ENCODE results near the gene DBR1. TPM values are rescaled to one million over a fixed set of nuclear protein-coding genes. Genes with fewer than 3 reads are reported as not detected.

DBR1 gene
- 9.9 TPM for polyA plus RNA-seq (2013, experiment 1 of 2; ENCODE audit: insufficient read length)
- 9.7 TPM for polyA plus RNA-seq (2013, experiment 2 of 2; ENCODE audit: insufficient read length)

- DNase-seq: peak; percentile 88
Observed at GRCh38 chr3:138174421-138175131, at the start of gene DBR1. Gene DBR1 (minus strand): TSS chr3:138174921. CDS start chr3:138174795, 126 bp downstream.

DNA sequence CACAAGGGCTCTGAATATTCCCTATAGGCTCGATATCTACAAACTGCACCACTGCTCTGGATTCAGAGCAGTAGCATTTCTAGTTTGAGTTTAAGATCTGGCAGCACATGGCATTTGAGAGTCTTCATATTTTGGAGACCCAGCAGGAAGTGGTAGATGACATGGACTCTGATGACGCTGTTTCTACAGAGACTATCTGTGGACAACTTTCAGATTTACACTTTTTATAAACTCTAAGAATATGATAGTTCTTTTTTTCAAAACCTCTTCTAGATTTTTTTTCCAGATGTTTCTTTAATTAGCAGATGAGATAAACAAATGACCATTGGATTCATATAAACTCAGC, 48.2 kb upstream of the DBR1 start:
- DNase-seq: no peak

DNA sequence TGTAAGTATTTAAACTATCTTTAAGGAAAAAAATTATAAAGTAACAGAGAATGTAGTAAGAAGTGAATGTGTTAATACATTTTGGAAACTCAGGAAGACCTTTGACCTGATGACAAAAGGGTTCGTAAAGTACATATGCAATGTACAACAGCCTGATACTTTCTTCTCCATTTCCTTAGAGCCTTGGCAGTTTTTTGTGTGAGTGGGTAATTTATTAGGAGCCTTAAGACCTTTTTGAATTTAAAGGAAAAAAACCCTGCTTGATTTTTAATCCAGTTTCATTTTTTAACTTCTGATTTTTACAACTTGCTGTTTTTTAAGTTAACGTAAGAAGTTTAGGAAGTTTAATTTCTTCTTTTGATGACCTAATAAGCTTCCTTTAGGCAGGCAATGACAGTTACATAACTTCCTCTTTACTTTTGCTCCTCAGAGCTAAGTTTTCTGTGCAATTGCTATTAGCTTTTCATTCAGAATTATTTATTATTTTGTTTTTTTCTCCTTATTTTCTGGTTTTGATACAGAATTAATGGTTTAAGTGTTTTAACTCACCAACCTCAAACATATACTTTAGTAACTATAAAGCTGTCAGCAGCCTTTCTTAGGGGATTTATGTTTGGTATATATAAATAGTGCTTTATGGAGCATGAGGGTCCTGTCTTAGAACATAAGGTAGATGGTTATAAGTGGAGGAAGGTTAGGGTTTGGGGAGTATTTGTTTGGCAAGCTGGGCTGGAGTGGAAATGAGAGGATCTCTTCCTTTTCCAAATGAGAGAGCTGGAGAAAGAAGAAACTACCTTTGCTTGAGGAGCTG, 47.6 kb upstream of the DBR1 start:
- DNase-seq: no peak

DNA sequence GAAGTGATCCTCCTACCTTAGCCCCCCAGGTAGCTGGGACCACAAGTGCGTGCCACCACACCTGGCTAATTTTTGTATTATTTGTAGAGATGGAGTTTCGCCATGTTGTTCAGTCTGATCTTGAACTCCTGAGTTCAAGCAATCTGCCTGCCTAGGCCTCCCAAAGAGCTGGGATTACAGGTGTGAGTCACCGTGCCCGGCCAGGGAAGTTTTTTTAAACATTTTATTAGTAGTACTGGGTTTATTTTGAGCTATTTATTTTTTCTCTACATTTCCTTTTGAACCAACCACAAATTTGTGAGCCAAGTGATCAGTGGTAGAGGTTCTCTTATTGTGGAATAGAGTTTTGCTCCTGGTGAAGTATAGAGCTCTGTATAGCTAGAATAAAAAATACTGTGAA, 46.1 kb upstream of the DBR1 start:
- no peak for DNase-seq

- DNase-seq: no peak
Observed at GRCh38 chr3:138220242-138220641, 45.5 kb upstream of the DBR1 start.

GRCh38 chr3:138219255-138219654, 44.5 kb upstream of the DBR1 start:
- DNase-seq: no peak

DNA sequence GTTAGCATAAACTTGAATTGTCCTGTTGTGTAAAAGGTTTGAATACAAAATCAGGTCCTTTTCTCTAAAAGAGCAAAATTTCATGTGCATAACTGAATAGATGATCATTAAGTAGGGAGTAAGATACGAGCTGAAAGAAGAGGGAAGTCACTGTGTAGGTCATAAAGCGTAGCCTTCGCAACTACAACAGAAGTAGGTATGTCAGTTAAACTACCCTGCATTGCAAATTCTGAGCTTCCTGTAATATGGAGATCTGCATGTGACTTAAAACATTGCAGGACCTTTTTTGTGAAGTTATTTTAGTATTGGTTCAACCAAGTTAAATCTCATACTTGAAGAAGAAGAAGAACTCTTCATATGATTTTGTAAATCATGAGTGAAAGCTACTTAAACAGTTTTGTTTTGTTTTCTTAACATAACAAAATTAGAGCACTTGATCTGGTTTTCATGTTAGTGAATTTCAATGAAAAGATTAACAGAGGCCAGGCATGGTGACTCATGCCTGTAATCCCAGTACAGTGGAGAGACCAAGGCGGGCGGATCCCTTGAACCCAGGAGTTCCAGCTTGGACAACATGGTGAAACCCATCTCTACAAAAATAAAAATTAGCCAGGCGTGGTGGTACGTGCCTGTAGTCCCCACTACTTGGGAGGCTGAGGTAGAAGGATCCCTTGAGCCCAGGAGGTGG, 38.8 kb upstream of the DBR1 start:
- no peak for DNase-seq

GRCh38 chr3:138210528-138210927, 35.8 kb upstream of the DBR1 start:
- no peak for DNase-seq

GRCh38 chr3:138206196-138206595, 31.5 kb upstream of the DBR1 start:
- no peak for DNase-seq

DNA sequence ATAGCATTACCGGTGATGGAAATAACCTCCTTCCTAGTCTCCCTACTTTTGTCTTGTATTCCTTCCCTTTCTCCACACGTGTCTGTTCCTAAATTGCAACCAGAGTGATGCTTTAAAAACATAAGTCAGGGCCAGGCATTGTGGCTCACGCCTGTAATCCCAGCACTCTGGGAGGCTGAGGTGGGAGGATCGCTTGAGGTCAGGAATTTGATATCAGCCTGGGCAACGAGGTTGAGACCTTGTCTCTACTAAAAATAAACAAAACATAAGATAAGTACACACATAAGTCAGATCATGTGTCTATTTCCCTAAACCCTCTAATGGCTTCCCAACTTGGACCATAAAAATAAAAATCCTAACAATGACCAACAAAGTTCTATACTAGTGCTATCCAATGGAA, 30.8 kb upstream of the DBR1 start:
- no peak for DNase-seq

- DNase-seq: no peak
Observed at GRCh38 chr3:138203938-138204337, 29.2 kb upstream of the DBR1 start.

DNA sequence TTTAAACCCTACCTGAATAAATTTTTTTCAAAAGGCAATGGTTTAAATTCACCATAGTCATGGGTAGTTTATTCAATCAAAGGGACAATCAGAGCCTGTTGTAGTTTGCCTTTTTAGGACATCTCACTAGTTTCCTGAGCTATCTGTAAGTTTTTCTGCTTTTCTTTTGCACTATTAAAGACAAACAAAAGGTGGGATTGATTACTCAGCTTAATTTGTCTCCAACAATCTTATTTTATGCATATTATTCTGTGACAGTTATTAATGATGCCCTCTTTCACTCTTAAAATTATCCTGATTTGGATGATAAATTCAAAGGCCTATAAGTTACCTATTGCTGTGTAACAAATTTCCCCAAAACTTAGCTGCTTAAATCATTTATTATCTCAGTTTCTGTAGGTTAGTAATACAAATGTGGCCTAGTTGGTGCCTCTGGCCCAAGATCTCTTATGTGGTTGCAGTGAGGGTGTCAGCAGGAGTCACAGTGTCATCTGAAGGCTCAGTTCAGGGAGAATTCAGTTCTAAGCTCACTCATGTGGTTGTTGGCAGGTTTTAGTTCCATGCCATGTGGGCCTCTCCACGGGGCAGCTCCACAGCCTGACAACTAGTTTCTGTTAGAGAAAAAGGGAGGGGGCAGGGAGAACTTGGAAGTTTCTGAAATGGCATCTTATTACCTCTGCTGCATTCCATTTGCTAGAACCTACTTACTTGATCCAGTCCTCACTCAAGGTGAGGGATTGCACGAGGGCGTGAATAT, 28.4 kb upstream of the DBR1 start:
- no peak for DNase-seq

DNA sequence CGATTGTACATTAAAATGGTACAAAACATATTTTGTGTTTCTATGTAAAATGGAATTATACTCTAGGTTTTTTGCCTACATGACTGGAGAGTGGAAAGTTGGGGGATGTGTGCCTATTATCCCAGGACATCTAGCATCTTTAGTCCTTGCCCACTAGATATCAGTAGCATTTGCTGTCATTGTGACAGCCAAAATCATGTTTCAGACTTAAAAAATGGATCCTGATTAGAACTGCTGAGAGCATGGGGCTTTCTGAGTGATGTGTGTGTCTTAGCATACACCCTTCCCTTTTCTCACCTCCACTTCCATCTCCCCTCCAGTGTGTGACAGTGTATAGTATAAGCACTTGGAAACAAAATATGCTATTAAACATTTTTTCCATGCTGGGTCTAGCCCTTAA, 25.7 kb upstream of the DBR1 start:
- no peak for DNase-seq

- DNase-seq: no peak
Observed at GRCh38 chr3:138199851-138200250, 25.1 kb upstream of the DBR1 start.

DNA sequence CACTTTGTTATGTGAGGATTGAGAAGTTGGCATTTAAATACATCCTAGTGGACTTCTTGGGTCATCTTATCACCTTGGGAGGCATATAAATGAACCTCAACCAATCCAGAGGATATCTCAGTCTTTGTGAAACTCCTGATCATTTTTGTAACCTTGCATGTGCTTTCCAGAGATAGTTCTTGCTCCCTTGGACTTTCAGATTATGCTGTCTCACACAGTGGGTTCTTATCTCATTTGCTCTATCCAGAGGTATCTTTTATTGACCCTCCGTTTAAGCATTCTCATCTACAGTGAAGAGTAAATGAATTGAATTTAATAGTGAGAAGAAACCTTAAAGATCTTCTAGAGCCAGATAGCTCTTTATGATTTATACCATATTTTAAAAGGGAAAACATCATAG, 22.8 kb upstream of the DBR1 start:
- DNase-seq: no peak

DNA sequence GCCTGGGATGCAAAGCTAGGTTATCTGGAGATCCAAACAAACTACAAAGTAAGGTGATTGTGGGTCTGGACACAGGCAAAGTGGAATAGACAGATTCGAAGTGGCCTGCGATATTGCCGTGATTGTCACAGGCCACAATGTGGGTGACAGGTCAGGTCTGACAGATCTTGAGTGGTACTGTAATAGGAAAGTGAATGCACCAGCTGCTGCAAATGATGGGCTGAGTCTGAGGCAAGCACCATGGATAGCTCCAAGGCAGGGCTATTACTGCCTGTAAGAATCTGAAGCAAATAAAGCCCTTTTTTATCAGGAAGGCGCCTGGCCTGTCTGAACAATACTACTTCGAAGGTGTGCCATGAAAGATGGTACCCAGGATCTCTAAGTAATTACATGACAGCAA, 22.3 kb upstream of the DBR1 start:
- DNase-seq: peak; percentile 28

DNA sequence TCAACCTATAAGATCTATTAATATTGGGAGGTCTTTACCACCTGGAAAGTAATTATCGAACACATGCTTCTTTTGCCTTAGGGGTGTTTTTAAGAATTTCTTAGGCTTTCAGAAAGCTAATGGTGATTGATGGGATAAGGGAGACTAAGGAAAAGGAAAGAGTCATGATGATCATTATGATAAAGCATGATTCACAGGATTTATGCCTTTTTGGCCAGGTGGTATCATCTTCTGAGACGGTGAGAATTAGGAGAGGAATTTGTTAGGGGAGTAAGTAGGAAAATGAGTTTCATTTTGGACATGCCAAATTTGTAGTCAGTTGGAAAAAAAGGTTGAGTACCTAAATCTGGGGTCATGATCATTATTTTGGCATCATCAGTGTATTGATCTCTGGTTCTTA, 21.3 kb upstream of the DBR1 start:
- DNase-seq: no peak

DNA sequence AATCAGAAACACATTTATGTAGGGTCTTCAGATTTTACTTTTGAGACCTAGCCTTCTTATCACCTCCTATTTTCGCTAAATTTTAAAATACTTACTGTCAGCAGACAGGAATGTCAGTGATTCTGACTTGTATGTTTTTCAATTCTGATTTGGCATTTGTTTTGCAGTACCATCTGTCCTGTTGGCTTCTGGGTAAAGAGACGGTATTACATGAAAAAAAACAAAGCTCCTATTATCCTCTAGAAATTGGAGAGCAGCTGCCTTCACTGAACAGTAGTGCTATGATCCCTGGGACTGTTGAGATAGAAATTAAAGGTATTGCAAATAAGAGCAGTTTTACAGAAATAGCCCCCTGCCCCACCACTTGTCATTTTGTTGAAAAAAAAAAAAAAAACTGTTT, 20.8 kb upstream of the DBR1 start:
- no peak for DNase-seq

DNA sequence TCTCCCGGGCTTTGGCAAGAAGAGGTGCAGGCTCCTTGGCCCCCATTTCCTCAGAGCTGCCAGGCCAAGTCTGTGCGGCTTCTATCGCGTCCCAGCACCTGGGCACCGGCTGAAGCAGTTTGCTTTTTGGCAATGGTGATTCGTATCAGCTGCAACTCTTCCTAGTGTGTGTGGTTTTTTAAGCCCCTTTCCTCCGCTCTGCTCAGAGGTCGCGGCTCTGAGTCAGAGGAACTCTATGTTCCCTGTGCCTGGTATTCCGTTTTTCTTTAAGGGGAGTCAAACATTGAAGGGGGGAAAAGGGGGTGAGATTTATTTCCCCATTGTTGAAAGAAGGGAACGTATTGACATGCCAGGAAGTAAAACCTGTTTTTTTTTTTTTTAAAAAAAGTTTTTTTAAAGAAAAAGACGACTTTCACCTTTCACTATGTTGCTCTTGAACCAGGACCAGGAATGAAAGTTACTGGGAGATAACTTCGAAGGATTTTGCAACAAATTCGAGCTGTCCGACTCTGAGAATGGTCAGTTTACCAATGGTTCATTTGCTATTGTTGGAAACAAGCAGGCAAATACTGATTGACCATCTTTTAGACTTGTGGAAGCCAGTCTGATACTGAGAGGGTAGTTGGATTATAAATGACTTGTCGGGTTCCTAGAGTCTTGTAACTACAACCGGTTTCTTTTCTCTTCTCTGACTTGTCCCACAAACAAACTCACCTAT, 13.5 kb upstream of the DBR1 start:
- DNase-seq: peak; percentile 47

- no peak for DNase-seq
Observed at GRCh38 chr3:138187296-138188012, 12.7 kb upstream of the DBR1 start, which contains the start of gene ARMC8. Gene ARMC8 (plus strand): TSS chr3:138187301. CDS start chr3:138187555, 254 bp downstream.

DNA sequence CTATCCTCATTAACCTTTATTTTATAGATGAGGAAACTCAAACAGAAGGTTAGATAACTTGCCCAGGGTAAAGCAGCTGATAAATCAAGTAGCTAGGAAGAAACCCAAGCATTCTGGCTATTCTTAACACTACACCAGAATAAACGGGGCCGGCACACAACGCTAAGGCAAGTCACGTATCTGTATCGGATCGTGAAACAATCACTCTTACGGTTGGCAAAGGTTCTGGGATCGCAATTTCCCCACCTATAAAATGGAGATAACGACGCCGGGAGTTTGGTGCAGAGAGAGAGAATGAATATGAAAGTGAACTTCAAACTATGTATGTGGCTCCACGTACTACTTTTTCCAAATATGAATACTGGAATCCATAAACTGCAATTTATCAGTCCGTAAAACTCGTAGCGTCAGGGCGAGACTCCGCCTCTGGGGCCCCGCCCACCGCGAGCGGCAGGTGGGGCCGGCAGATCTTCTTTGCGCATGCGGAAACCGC, 12.1 kb upstream of the DBR1 start:
- DNase-seq: peak; percentile 85

Data from fibroblast of skin of abdomen (primary cell).